ENCODE measurements around the gene MVB12A. TPM values are rescaled to one million over a fixed set of nuclear protein-coding genes. Genes with fewer than 3 reads are reported as not detected.

Gene MVB12A
- total RNA-seq, 1 donor from 2014 or later = 56.6 TPM

DNA sequence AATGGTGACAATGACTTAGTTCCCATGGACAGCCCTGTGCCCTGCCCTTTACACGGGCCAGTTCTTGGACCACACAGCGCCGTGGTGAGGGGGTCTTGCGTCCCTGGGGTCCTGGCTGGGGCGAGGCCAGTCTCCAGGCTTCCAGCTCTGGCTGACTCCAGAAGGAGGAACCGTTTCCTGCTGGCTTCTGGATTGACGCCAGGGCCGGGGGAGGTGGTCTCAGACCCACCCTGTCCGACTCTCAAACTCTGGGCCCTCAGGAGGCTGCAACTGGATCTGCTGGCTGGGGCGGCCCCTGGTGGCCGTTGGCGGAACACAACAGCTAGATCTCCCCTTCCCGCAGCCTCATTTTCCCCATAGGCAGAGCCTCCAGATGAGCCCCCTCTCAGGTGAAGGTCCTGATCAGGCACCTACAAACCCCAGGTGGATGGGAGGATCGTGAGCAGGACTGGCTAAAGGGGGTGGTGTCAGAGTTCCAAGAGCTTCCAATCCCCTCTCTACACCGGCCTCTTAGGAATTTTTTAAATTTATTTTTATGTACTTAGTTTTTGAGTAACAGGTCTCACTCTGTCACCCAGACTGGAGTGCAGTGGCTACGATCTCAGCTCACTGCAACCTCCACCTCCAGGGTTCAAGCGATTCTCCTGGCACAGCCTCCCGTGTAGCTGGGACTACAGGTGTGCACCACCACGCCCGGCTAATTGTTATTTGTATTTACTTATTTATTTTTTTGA lies 33.8 kb upstream of the MVB12A start:
- H3K27ac Mint-ChIP-seq = no peak overlapping the region
- TF ChIP-seq, protein P1, sequence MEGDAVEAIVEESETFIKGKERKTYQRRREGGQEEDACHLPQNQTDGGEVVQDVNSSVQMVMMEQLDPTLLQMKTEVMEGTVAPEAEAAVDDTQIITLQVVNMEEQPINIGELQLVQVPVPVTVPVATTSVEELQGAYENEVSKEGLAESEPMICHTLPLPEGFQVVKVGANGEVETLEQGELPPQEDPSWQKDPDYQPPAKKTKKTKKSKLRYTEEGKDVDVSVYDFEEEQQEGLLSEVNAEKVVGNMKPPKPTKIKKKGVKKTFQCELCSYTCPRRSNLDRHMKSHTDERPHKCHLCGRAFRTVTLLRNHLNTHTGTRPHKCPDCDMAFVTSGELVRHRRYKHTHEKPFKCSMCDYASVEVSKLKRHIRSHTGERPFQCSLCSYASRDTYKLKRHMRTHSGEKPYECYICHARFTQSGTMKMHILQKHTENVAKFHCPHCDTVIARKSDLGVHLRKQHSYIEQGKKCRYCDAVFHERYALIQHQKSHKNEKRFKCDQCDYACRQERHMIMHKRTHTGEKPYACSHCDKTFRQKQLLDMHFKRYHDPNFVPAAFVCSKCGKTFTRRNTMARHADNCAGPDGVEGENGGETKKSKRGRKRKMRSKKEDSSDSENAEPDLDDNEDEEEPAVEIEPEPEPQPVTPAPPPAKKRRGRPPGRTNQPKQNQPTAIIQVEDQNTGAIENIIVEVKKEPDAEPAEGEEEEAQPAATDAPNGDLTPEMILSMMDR (IDR thresholded peaks at IDR 0.05; ENCODE audit: unreplicated experiment) = peak; percentile 85
- DNase-seq (ENCODE audit: low spot score, unreplicated experiment) = peak; percentile 50
- H3K27me3 Mint-ChIP-seq = peaks cover 11% of the 10 kb centered on the region
- peaks cover 3% of the 10 kb centered on the region for H3K4me1 Mint-ChIP-seq (ENCODE audit: low read depth)
- peaks cover 4% of the 10 kb centered on the region for H3K9me3 Mint-ChIP-seq (ENCODE audit: low read depth)
- H3K4me3 Mint-ChIP-seq (ENCODE audit: low read depth) = no peak overlapping the region
- peaks cover 3% of the 10 kb centered on the region for H3K36me3 Mint-ChIP-seq (ENCODE audit: insufficient read depth)

DNA sequence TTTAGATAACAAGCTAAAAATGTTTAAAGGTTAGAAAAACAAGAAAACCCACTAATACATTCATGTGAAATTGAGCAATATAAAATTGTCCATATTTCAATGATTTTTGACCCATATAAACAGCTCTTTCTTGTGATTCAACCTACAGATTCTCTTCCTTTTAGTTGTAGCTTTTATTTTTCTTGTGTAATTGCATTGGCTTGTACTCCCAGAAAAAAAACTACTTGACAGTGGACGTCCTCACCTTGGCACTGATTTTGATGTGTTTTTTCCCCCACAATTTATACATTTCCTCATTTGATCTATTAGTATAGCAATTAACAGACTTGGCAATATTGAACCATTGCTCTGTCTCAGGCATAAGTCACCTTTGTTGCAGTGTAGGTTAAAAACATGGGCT lies 30.6 kb upstream of the MVB12A start:
- H3K4me1 Mint-ChIP-seq (ENCODE audit: low read depth) = peaks cover 7% of the 10 kb centered on the region
- H3K27me3 Mint-ChIP-seq = peaks cover 11% of the 10 kb centered on the region
- H3K36me3 Mint-ChIP-seq (ENCODE audit: insufficient read depth) = peaks cover 3% of the 10 kb centered on the region
- no peak overlapping the region for H3K27ac Mint-ChIP-seq
- no peak overlapping the region for H3K4me3 Mint-ChIP-seq (ENCODE audit: low read depth)
- H3K9me3 Mint-ChIP-seq (ENCODE audit: low read depth) = peaks cover 4% of the 10 kb centered on the region
- TF ChIP-seq, protein P1 (IDR thresholded peaks at IDR 0.05; ENCODE audit: unreplicated experiment) = no peak
- no peak for DNase-seq (ENCODE audit: low spot score, unreplicated experiment)

DNA sequence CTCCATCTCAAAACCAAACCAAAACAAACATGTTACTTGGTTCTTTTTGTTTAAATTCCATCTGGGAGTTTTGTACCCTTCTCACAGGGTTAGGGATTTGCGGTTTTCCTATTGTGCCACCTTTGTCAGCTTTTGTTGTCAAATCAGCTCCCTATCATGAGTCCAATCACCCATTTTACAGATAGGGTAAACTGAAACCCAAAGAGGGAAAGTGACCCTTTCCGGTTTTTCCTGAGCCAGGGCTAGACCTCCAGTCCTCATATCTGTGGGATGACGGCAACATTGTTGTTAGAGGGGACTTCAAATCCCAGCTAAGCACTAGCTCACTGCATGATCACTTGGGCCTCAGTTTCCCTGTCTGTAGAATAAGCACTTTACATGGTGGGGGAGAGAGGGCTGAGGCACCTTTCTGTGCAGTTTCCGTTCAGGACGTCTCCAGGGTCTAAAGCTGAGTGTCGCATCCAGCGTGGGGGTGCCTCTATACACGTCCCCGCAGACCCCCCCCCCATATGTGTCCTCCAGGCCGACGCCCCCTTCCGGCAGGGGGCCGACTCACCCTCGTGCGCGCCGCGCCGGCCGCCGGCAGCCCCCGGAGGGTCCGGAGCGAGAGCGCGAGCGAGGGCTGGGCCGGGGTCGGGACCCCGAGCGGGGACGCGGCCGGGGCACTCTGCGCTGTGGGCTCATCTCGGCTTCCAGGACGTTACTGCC lies 29.7 kb upstream of the MVB12A start:
- Mint-ChIP-seq H3K27me3 (peaks cover 11% of the 10 kb centered on the region), H3K36me3 (ENCODE audit: insufficient read depth) (peaks cover 3% of the 10 kb centered on the region), H3K4me1 (ENCODE audit: low read depth) (peaks cover 7% of the 10 kb centered on the region), H3K27ac (no peak overlapping the region), H3K4me3 (ENCODE audit: low read depth) (no peak overlapping the region), H3K9me3 (ENCODE audit: low read depth) (peaks cover 4% of the 10 kb centered on the region)
- TF ChIP-seq, protein P1 (IDR thresholded peaks at IDR 0.05; ENCODE audit: unreplicated experiment) = peak; percentile 36
- DNase-seq (ENCODE audit: low spot score, unreplicated experiment) = no peak

DNA sequence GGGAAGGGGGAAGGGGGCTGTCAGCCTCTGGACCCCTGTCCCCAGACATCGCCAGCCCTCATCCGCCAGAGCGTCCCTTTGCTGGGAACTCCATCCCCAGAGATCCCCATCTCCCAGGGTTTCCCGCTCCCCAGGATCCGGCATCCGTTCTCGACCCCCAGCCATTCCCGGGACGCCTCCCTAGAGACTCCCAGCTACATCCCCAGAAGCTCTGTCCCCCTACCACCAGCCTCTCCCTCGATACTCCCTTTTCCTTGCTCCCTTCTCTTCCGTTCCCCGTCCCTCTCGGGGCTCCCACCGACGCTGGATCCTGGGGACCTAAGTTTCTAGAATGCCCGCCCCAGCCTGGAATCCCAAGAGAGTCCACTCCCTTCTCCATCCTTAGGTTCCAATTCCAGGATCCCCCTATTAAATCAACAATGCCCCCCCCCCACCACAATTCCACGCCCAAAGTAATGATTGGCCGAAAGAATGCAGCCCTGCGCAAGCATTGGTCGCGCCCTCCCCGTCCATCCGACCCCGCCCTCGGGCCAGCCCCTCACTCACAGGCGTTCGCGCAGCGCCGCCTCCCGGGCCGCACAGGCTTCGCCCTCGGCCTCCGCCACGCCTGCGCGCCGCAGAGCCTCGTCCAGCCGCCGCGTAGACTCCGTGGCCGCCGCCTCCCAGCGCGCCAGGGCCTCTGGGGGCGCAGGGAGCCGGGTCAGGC lies 29.0 kb upstream of the MVB12A start:
- Mint-ChIP-seq H3K36me3 (ENCODE audit: insufficient read depth) (peaks cover 3% of the 10 kb centered on the region), H3K4me3 (ENCODE audit: low read depth) (peak overlapping the region; percentile 73), H3K27ac (peak overlapping the region; percentile 42), H3K4me1 (ENCODE audit: low read depth) (peaks cover 7% of the 10 kb centered on the region), H3K27me3 (peaks cover 11% of the 10 kb centered on the region), H3K9me3 (ENCODE audit: low read depth) (peaks cover 4% of the 10 kb centered on the region)
- TF ChIP-seq, protein P1 (IDR thresholded peaks at IDR 0.05; ENCODE audit: unreplicated experiment) = peak; percentile 75
- DNase-seq (ENCODE audit: low spot score, unreplicated experiment) = peak; percentile 87
